ENCODE data around the gene RPL6. TPM values are rescaled to one million over a fixed set of nuclear protein-coding genes. Genes with fewer than 3 reads are reported as not detected.

The RPL6 gene
- total and polyA plus RNA-seq, 9 of the 15 experiments (the other 6 are each of a cell fraction or from before 2014, with no cell fraction given), result 1,519 to 3,103 (median 2,396) TPM

GRCh38 chr12:112381883-112382796, 27.3 kb downstream of the RPL6 start, which contains the start of gene HECTD4 (continued):
- TF ChIP-seq, protein P1, sequence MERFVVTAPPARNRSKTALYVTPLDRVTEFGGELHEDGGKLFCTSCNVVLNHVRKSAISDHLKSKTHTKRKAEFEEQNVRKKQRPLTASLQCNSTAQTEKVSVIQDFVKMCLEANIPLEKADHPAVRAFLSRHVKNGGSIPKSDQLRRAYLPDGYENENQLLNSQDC (CRISPR knock-in tag; IDR thresholded peaks at IDR 0.05), result 0 out of 2 replicates have a peak, but pooled peaks have one; percentile 41
- no peak for TF ChIP-seq BRCA1 (IDR thresholded peaks at IDR 0.05)
- 0 out of 2 replicates have a peak, but pooled peaks have one; percentile 27 for TF ChIP-seq BRCA1 (CRISPR knock-in tag; IDR thresholded peaks at IDR 0.05)
- TF ChIP-seq MGA (IDR thresholded peaks at IDR 0.05), result no peak
- no peak for TF ChIP-seq SIX5 (IDR thresholded peaks at IDR 0.05; ENCODE audit: borderline replicate concordance in 1 of 2, insufficient read depth in 1 of 2, low read depth in 1 of 2, low read length in 2 of 2)
- TF ChIP-seq CHD1 (IDR thresholded peaks at IDR 0.05; ENCODE audit: low read length), result peak; percentile 74
- TF ChIP-seq ZNF277 (CRISPR knock-in tag; IDR thresholded peaks at IDR 0.05; ENCODE audit: borderline replicate concordance), result no peak
- no peak for TF ChIP-seq NR2C2 (CRISPR knock-in tag; IDR thresholded peaks at IDR 0.05)
- peak; percentile 60 for TF ChIP-seq NR2C2 (tag; IDR thresholded peaks at IDR 0.05)
- no peak for TF ChIP-seq E2F3 (CRISPR knock-in tag; IDR thresholded peaks at IDR 0.05)
- peak; percentile 61 for TF ChIP-seq HINFP (tag; conservative IDR thresholded peaks at IDR 0.05; ENCODE audit: low read depth)
- TF ChIP-seq PTBP1 (IDR thresholded peaks at IDR 0.05; ENCODE audit: low read depth, low read length), result no peak

All from K562 (cell line).